DMS114 treated with DMSO at 0.1 percent for 48 hours (cell line): ENCODE data around the gene MPL.
A peak's percentile ranks its signal among the peaks of the same experiment; 100 is the strongest.

Source experiments
- DNase-seq: peaks from one replicate; lab custom pipeline; 2025; ENCODE audit not compliant: unreplicated experiment; lab: John Stamatoyannopoulos, UW

MPL gene

GRCh38 chr1:43322506-43322905 is 15.1 kb upstream of the MPL start:
- DNase-seq: no peak

- no peak for DNase-seq
Measured at GRCh38 chr1:43324810-43325209, 12.8 kb upstream of the MPL start.

GRCh38 chr1:43325381-43325780 is 12.2 kb upstream of the MPL start:
- DNase-seq: no peak

GRCh38 chr1:43327549-43328292 is 9.9 kb upstream of the MPL start:
- no peak for DNase-seq

- no peak for DNase-seq
Measured at GRCh38 chr1:43329995-43330751, 7.4 kb upstream of the MPL start.

GRCh38 chr1:43331688-43332087 is 5.9 kb upstream of the MPL start:
- DNase-seq: no peak

GRCh38 chr1:43334453-43335205 is 3.0 kb upstream of the MPL start:
- no peak for DNase-seq

- no peak for DNase-seq
Measured at GRCh38 chr1:43338001-43338400, 383 bp downstream of the MPL start.

- no peak for DNase-seq
Measured at GRCh38 chr1:43339584-43340232, 2.1 kb downstream of the MPL start.

GRCh38 chr1:43340559-43340958 is 2.9 kb downstream of the MPL start:
- DNase-seq: no peak

- DNase-seq: no peak
Measured at GRCh38 chr1:43344267-43344850, 6.7 kb downstream of the MPL start.

GRCh38 chr1:43345120-43345519 is 7.5 kb downstream of the MPL start:
- DNase-seq: no peak

GRCh38 chr1:43346636-43347035 is 9.0 kb downstream of the MPL start:
- DNase-seq: no peak

- no peak for DNase-seq
Measured at GRCh38 chr1:43348343-43348808, 10.8 kb downstream of the MPL start.

- peak; percentile 75 for DNase-seq
Measured at GRCh38 chr1:43348809-43349593, 11.4 kb downstream of the MPL start.

- DNase-seq: no peak
Measured at GRCh38 chr1:43349594-43350306, 12.1 kb downstream of the MPL start.

- no peak for DNase-seq
Measured at GRCh38 chr1:43350976-43351375, 13.4 kb downstream of the MPL start.

GRCh38 chr1:43351421-43352350 is 14.1 kb downstream of the MPL start:
- DNase-seq: no peak
